GM18498 (cell line): Measurements from ENCODE around the gene LRRC57.
A peak's percentile ranks its signal among the peaks of the same experiment; 100 is the strongest.

ENCODE experiments used
- ATAC-seq: cut with Tn5 transposase; IDR thresholded peaks from one replicate; pipeline ENCODE4 v1.9.1; 2021; ENCODE audit warnings: mild to moderate bottlenecking, moderate library complexity; ENCODE audit not compliant: unreplicated experiment

LRRC57 gene

DNA sequence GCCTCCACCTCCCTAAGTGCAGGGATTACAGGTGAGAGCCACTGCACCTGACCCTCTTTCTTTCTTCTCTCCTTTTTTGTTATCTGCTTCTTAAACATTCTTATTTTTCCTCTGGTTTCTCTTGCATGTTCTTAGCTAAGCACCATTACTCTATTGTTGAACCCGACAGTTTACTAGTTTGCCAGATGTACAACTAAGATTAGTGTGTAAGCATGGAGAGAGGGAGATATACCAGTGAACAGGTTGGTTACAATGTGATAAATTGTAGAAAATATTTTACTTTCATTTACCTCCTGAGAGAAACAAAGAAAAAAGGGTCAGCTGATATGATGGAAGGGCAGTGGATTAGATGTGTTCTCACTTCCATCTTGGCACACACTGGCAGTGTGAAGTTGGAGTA is 5.0 kb upstream of the LRRC57 start:
- no peak for ATAC-seq

- ATAC-seq: no peak
Measured at GRCh38 chr15:42549741-42550392, 1.3 kb upstream of the LRRC57 start.

- peak; percentile 18 for ATAC-seq
Measured at GRCh38 chr15:42549032-42549491, 469 bp upstream of the LRRC57 start.

GRCh38 chr15:42547918-42548248 is 710 bp downstream of the LRRC57 start:
- no peak for ATAC-seq

DNA sequence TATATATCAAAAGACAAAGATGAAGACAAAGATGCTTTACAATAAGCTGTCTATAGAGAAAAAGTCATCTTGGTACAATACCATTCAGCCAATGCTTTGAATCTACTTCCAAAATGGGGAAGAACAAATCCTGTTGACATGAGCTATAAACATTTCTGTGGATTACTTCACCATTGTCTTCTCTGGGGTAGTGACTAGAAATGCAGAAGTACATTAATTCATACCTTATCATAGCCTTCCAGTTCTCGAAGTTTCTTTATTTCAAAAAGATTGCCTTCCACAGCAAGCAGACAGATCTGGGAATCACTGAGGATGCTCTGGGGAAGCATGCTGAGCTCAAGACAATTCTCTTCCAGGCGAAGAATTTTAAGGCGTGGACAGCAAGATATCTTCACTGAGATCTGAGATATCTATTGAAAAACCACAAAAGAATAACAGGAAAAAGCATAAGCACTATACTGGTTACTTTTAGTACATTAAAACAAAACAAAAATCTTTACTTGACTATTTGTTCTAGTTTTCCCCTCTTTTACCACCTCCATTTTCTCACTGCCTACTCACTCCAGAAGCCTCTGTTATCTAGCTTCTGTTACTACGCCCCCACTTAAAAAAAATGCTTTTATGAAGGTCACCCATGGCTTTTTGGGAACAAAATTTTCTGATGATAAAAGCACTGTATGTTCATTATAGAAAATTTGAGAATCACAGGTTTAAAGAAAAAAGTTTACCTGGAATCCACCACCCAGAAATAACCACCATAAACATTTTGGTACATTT is 3.6 kb downstream of the LRRC57 start:
- no peak for ATAC-seq

- no peak for ATAC-seq
Measured at GRCh38 chr15:42533246-42533645, 15.3 kb downstream of the LRRC57 start.

- no peak for ATAC-seq
Measured at GRCh38 chr15:42528970-42529369, 19.6 kb downstream of the LRRC57 start.

DNA sequence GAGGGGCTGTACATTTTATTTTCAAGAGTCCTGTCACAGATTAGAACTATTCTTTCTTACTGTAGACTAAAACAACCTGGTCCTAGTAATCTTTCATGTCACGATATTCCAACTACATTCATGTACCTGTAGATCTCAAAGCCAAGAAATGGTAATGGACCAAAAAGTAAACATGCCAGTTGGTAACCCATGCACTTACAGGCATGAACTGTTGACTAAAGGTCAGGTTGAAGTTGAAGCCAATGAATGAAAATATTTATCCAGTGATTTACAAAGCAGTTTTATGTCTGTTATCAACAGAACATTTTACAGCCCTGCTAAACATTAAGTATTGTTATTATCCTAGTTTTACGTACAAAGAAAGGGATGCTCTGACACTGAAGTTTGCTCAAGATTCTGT is 25.3 kb downstream of the LRRC57 start:
- ATAC-seq: no peak

DNA sequence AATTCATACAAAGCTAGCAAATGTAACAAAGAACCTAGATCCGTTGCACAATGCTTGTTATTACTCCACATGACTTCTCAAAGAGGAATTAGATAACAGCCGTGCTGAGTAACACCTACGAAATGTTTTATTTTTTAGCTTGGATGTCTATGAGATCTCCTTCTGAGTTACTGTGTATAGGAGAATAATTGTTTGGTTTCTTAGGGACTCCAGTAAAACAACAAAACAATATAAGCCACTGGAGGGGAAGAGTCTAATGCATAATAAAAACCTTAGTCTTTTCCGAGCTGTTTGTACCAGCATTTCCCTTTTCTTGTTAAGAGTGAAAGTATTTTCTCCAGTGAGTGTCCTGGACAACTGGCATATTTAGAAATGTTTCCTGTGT is 37.6 kb downstream of the LRRC57 start:
- ATAC-seq: no peak

- ATAC-seq: no peak
Measured at GRCh38 chr15:42510258-42511006, 38.2 kb downstream of the LRRC57 start.

DNA sequence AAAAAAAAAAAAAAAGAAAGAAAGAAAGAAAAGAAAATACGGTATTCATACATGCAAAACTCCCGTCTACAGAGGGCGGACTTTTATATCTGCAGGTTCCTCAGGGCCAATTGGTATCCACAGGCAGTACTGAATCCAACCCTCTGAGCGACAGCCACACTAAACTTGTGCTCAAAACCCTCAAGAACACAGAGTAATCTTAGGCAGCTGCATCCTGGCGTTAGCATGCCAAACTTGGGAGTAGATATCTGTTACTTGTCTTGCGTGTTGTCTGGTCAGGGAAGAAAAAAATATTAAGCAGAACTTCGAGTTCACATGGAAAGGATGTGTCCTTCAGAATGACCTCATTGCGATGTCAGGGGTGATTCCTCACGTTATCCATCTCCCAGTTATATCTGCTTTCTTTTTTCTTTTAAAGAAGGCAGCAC is 40.3 kb downstream of the LRRC57 start:
- no peak for ATAC-seq

DNA sequence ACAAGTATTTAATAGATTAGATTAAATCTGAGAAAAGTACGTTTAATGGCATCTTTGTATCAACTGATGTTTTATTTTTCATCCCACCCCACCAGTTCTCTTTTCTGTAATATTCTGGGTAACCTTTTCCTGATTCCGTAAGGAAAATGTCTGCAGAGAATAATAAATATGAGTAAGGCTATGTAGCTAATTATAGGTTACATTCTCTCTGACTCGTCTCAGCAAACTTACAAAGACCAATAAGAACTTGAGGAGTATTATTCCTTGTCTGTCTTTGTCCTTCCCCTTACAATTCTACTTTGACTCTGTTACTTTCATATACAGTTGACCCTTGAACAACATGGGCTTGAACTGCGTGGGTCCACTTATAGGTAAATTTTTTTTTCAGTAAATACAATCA is 41.1 kb downstream of the LRRC57 start:
- no peak for ATAC-seq

DNA sequence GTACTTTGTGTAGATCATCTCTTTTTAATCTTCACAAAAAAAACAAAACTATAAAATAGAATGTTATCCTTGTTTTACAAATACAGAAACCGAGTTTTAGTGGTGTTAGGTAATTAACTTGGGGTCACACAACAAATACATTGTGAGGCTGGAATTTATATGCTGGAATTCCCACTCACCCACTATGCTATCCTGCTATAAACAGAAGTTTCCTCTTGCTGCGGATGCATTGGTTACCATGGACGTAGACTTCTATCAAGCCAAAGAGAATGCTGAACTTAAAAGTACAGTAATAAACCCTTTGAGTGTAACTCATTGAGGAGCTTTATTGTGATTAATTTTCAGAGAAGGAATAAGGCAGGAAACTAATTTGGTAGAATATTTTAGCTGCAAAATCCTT is 44.0 kb downstream of the LRRC57 start:
- ATAC-seq: peak; percentile 13

GRCh38 chr15:42503825-42504224 is 44.8 kb downstream of the LRRC57 start:
- ATAC-seq: no peak

- no peak for ATAC-seq
Measured at GRCh38 chr15:42502477-42502876, 46.1 kb downstream of the LRRC57 start.

GRCh38 chr15:42499858-42500609 is 48.6 kb downstream of the LRRC57 start:
- no peak for ATAC-seq

DNA sequence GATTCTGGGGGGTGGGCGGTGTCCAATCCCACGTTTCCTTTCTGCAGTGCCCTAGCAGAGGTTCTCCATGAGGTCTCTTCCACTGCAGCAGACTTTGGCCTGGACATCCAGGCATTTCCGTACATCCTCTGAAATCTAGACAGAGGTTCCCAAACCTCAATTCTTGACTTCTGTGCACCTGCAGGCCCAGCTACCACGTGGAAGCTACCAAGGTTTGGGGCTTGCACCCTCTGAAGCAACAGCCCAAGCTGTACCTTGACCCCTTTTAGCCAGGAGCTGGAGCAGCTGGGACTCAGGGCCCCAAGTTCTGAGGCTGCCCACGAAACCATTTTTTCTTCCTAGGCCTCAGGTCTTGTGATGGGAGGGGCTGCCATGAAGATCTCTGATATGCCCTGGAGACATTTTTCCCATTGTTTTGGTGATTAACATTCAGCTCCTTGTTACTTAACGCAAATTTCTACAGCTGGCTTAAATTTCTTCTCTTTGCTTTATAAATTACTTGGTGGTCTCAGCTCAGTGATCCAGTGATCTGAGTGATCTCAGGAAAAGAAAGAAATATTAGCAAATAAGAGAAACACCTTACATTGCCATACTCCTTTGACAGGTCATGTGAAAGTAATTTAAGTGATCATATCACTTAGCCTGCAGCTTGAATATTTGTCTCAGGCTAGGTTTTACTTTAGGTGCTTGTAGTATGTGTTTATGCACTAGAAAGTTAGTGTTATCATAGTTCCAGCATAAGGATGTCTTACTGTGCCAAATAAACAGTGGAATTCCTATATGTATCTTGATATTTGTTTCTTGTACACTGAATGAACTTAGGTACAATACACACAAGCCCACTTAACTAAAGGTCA is 50.2 kb downstream of the LRRC57 start:
- ATAC-seq: no peak

- peak; percentile 81 for ATAC-seq
Measured at GRCh38 chr15:42495361-42496212, 53.0 kb downstream of the LRRC57 start, which contains the start of gene SNAP23. TSS of gene SNAP23 (plus strand) at chr15:42495634. CDS start at chr15:42511847, 16,213 bp downstream.

DNA sequence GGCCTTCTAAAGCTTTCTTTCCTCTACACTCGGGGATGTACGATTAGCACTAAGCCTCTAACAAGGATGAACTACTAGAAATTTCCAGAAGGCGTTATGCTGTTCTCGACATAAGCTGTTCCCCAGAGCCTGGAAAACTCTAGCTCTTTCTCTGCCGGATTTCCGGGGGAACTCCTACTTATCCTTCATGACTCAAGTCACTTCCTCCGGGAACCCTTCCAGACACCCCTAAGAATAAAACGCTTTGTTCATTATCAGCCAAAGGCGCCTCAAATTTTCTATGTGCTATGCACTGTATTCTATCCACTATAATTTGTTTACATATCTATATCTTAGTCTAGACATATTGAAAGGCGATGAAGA is 53.6 kb downstream of the LRRC57 start:
- no peak for ATAC-seq
